Renal cortical epithelial cell (primary cell): ENCODE data around the gene B4GALT7. TPM values are rescaled to one million over a fixed set of nuclear protein-coding genes. Genes with fewer than 3 reads are reported as not detected.

Experiments used
- DNase-seq: peaks from one replicate; pipeline ENCODE4 v3.0.0-alpha.2; 2011; ENCODE audit warnings: low read depth
- total RNA-seq: library from RNA; depleted of rRNA; stranded (reverse); fragments of >200 nt; gene quantifications from 2 replicates; pipeline ENCODE4 v1.2.3, GENCODE V29; 2014

Gene B4GALT7
- total RNA-seq, 1 donor from 2014 or later = 36.2 TPM

DNA sequence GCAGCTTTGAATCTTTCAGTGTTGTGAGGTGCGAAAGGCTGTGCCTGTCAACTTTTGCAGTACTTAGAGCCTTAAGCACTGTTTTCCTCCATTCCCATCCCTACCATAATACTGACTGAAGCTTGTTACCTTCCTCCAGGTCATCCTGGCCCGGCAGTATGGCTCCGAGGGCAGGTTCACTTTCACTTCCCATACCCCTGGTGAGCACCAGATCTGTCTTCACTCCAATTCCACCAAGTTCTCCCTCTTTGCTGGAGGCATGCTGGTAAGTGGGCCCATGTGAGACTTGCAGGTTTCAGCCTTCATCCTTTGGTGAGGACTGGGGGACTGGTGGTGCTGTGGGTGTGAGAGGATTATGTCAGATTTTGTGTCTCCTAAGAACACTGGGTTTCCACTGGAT lies 6.4 kb upstream of the B4GALT7 start:
- DNase-seq = no peak

DNA sequence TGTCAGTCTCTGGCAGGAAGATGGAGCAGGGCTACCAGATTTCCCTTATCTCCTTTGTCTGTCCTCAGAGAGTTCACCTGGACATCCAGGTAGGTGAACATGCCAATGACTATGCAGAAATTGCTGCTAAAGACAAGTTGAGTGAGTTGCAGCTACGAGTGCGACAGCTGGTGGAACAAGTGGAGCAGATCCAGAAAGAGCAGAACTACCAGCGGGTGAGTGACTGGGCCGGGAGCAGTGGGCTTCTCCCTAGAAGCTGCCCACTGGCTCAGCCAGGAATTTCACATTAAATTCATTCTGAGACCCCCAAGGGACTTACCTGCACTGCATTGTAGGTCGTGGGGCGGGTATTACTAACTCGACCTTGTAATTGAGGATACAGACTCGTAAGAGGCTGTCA lies 5.9 kb upstream of the B4GALT7 start:
- no peak for DNase-seq

DNA sequence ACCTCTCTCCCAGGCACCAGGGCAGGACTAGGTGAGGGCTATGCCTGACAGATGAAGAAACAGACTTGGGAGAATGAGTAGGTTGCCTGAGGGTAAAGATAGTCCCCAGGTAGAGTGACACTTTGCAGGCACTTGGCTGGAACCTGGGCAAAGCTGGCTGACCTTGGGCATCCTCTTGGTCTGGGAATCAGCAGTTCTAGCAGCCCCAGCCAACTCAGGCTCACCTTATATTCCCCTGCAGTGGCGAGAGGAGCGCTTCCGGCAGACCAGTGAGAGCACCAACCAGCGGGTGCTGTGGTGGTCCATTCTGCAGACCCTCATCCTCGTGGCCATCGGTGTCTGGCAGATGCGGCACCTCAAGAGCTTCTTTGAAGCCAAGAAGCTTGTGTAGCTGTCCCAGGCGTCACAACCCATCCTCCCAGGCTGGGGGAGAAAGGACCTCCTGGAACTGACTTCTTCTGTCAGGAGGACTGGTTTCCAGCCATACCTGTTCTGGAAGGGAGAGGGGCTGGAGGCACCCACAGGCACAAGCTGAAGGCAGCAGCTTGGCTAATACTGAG lies 4.8 kb upstream of the B4GALT7 start:
- no peak for DNase-seq

DNA sequence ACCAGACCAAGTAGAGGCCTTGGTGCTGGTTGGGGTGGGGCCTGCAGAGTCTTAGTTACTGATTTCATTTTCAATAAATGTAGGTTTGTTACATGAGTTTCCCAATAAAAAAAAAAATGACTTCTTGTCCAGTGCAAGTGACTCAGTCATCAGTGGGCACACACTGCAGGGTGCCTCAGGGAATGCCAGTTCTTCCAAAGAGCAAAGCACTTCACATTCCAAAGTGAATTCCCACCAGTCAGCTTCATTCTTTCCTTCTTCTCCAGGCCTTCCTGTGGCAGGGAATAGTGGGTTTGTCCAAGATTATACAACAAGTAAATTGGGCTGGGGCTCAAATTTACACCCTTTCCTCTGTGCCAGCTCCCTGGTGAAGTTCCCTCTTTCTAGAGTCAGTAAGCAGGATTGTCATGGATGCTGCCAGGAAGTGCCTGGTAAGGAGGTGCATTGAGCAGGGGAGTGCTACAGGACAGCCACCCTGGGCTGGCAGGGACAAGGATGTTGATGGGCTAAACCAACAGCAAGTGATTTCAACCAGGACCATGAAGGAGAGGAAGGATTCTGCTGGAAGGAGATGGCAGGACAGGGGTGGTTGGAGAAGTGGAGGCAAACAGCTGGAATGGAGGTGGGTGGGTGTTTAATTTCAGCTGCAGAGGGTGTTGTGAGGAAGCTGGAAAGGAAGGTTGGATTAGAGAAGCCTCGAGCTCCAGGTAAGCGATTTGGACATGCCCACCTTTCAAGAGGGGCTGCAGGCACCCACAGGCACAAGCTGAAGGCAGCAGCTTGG lies 3.7 kb upstream of the B4GALT7 start:
- DNase-seq = peak; percentile 3

DNA sequence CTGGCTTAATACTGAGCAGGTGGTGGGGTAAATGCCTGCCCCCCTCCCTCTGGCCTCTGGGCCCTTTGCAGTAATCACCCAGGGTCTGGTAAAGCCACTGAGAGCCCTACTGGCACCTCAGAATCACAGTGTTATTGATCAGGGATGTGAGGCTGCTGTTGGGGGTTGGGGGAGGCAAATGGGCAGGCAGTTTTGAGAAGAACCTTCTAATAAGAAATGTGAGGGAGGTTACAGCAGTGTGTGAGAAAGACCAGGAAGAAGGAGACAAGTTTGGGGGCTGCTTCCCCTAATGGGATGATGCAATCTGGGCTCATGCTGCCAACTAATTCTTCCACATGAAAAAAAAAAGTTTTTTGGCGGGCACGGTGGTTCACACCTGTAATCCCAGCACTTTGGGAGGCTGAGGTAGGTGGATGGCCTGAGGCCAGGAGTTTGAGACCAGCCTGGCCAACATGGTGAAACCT lies 3.1 kb upstream of the B4GALT7 start:
- no peak for DNase-seq

DNA sequence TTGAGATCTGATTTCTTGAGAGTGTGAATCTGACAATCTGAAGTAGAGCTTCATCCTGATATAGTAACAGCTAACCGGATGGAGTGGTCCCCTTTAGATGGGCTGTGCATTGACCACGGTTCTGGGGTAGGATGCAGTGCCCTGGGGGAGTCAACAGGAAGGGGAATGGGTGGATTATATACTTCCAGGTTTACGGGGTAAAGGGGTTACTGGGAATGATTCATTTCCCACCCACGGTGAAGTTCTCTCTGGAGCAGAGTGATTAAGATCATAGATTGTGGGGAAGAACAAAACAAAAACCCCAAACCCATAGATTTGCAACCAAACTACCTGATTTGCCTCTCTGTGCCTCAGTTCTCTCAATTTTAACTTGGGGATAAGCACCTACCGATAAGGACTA lies 1.5 kb upstream of the B4GALT7 start:
- DNase-seq = no peak

DNA sequence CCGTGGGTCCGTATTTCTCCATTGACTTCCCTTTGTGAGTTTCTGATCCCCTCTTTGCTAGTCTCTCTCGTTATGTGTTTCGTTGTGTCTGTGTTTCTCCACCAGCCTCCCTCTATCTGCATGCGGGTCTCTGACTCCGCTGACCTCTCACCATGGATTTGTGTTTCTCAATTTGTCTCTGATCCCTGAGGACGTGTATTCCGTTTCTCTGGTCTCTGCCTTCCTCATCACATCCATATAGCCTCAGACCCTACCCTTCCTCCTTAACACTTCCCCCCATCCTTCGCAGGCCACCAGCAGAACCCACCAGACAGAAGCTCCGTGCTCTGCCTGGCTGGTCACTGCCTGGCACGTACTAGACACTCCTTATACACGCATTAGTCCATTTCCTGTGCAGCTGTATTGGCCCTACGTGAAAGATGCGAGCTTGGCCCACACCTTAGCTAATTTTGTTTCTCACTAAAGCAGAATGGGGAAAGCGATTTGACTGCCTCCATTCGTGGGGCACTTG lies 631 bp downstream of the B4GALT7 start:
- peak; percentile 9 for DNase-seq

DNA sequence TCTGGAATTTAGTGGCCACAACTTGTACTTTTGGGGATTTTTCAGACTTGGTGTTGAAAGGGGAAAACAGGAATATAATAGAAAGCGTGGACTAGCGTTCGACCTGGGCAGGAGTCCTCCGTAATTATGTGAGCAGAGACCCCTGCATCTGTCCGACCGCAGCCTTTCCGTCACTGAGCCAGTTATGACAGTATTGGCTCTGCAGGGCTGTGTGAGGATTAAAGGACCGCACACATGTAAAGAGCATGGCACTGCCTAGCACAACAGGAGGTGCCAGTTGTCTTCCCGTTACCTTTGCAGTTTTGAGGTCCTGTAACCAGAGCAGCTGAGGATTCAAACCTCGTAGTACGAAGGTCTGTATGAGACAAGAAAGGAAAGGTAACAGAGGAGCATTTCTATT lies 1.2 kb downstream of the B4GALT7 start:
- no peak for DNase-seq

DNA sequence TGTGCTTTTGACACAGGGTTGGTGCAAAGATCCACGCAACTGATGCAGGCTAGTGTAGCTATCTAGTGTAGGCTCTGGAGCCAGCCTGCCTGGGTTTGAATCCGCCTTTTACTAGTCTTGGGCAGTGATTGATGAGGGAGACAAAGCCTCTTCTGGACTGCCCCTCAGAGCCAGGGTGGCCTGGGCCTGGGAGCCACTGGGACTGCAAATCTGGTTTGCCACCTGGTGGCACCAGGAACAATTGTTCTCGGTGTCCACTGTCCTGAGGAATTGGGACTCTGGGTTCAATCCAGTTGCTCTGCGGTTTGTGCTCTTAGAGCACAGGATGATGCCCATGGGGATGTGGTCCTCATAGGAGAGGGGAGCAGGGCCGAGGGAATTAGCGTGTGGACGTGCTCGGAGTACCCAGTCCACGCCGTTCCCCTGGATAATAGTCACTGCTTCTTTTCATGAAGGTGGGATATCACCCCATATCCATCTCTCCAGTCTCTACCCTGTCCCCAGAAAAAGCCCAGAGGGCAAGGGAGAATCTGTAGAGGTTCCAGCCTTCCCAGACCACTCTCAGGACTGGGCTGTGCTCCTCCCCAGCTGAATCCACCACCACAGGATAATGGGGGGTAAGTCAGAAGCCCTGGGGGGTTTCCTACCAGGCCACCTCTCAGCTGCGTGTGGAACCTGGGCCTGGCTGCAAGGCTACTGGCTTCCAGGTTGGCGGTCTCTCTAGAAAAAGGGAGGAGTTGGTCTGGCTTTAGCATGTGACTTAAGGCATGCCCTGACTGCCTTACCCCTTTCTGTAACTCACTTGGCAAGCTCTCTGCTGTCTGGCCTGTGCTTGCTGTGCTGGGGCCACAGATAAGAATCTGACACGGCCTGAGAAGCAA lies 1.9 kb downstream of the B4GALT7 start:
- no peak for DNase-seq

DNA sequence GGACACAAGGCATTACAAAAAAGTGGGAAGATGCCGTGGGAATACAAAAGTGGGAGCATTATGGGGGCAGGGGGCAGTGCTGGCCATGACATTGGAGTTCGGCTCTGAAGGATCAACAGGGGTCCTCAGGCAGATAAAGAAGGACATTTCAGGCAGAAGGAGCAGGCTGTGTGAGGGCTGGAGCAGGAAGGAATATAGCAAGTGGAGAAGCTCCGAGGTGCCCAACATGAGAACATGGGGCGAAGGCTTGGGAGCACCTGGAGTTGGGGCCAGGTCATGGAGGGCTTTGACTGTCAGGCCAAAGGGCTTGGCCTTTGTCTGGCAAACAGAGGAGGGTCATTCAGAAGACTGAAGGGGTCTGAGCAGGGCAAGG lies 2.5 kb downstream of the B4GALT7 start:
- no peak for DNase-seq

DNA sequence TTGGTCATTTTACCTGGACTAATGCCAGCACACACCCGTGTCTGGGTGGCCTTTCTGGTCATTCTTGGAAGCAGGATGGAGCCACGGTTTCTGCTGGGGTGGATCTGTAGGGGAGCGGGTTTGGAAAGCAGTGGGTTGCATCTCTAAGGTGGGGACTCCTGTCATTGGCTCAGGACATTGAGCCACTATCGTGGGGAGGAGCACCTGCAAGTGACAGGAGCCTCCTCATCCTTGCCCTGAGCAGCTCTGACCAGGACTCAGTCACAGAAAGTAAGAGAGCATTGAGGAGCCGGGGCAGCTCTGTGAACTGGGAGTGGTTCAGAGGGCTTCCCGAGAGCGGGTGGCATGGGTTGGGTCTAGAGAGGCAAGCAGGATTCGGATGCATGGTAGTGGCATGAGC lies 3.7 kb downstream of the B4GALT7 start:
- no peak for DNase-seq

DNA sequence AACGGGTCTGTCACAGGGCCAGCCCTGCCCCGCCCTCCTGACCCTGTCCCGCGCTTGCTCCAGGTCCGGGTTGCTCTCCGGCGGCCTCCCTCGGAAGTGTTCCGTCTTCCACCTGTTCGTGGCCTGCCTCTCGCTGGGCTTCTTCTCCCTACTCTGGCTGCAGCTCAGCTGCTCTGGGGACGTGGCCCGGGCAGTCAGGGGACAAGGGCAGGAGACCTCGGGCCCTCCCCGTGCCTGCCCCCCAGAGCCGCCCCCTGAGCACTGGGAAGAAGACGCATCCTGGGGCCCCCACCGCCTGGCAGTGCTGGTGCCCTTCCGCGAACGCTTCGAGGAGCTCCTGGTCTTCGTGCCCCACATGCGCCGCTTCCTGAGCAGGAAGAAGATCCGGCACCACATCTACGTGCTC lies 4.2 kb downstream of the B4GALT7 start:
- no peak for DNase-seq

DNA sequence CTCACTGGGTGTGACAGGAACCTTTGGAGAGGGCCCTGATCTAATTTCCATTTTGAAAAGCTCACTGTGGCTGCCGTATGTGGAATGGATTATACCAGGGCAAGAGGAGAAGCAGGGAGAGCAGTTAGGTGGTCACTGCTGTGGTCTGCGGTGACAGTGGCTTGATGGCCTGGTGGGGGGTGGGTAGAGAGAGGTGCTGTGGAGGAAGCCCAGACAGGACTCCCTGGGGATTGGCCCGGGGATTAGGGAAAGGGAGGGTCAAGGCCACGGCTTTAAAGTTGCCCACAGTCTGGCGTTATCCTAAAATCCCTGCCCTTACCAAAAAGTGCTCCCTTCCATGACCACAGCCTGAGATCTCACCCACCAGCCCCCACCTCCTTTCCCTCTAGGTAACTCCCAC lies 4.7 kb downstream of the B4GALT7 start:
- DNase-seq = no peak

DNA sequence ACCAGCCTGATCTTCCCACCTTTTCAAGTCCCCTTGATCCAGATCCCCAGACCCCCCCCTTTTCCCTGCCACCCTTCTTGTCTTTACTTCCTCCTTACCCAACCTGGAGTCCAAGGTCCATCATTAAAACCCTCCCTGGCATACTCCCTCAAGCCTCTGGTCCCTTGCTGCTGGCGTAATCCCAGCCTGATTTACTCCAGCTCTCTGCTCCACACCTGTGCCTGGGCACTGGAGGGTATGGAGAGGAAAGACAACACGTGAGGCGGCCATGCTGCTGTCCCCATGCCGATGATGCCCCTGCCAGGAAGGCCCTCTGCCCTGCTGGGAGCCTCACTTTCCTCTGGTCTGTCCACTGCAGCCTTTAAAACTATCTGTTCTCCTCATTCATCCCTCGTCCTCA lies 5.1 kb downstream of the B4GALT7 start:
- no peak for DNase-seq

DNA sequence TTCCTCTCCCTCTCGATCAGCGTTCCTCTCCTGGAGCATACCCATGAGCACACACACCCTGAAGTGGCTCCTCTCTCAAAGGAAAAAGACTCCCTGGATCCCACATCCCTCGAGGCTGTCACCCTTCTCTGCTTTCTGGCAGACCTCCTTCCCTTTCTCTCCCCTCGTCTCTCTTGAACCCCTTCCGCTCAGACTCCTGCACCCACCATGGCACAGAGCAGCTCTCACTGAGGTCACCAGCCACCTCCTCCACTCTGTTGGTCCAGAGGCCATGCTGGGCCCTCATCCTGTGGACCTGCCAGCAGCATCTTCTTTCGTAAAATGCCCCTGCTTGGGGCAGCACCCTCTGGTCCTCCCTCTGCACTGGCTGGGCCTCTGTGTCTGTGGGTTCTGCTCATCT lies 5.7 kb downstream of the B4GALT7 start:
- DNase-seq = no peak

DNA sequence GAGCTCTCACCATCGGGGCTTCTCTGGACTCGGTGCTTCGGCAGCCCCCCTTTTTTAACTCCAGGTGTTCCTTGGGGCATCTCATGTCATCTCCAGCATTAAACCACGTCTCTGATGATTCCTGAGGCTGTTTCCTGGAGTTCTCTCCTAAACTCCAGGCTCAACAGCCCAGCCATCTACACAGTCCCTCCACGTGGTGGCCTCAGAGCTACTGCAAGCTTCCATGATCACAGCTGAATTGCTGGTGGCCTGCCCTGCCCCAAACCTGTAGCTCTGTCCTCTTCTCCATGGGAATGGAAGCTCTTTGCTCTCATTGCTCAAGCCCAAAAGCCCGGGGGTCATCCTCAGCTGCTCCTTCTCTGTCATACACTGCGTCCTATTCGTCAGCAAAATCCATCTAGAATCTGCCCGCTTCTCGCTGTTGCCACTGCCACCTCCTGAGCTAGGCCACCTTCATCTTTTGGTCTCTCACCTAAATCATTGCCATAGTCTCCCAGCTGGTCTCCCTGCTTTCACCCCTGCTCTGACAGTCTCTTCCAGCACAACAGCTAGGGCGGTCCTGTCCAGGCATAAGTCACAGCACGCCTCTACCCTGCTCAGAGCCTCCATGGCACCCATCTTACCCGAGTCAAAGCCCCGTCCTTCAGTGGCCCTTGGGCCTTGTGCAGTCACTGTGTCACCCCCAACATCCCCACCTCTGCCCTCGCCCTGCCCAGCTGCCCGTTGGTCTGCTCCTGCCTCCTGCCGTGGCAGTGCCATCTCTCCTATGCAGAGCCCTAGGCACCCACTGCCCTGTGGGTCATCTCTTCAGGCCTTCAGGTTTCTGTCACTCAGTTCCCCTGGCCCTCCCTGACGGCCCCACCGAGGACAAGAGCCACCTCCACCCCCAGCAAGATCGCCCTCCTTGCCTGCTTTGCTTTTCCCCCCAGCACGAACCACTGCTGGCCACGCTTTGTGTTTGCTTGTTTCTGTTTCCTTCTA lies 6.4 kb downstream of the B4GALT7 start:
- no peak for DNase-seq

DNA sequence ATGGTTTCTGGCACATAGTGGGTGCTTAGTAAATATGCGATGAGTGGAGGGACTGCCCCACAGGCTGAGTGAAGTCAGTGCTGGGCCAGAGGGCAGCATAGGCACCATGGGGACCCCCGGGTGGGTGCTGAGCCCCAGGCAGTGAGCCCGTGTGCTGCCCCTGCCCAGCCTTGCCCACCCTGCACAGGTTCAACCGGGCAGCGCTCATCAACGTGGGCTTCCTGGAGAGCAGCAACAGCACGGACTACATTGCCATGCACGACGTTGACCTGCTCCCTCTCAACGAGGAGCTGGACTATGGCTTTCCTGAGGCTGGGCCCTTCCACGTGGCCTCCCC lies 7.2 kb downstream of the B4GALT7 start:
- no peak for DNase-seq

DNA sequence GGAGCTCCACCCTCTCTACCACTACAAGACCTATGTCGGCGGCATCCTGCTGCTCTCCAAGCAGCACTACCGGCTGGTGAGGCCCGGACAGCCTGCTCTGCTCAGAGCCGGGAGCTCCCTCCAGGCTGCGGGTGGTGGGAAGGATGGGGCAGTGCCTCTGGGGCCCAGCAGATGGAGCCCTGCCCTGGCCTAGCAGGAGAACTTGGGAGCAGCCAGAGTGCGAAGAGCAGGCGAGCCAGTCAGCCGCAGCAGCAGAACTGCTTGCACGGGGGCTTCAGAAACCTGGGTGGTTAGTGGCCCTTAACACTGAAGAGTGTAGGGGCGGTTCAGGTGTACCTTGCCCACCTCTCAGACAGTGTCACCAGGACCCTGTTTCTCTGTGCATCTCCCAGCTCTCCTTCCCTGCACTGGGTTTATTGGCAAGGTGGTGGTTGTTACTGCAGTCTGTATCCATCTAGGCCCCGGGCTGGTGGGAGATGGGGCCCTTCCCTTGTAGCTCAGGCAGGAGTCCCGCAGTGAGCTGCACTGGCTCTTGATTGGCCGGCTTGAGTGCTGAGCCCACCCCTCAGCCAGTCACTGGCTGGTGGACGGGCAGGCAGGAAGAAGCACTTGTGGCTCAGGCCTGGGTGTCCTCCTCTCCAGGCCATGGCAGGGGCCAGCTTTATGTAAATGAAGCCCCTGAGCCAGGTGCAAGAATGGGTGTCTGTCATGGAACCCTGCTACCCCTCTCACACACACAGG lies 7.7 kb downstream of the B4GALT7 start:
- peak; percentile 54 for DNase-seq

DNA sequence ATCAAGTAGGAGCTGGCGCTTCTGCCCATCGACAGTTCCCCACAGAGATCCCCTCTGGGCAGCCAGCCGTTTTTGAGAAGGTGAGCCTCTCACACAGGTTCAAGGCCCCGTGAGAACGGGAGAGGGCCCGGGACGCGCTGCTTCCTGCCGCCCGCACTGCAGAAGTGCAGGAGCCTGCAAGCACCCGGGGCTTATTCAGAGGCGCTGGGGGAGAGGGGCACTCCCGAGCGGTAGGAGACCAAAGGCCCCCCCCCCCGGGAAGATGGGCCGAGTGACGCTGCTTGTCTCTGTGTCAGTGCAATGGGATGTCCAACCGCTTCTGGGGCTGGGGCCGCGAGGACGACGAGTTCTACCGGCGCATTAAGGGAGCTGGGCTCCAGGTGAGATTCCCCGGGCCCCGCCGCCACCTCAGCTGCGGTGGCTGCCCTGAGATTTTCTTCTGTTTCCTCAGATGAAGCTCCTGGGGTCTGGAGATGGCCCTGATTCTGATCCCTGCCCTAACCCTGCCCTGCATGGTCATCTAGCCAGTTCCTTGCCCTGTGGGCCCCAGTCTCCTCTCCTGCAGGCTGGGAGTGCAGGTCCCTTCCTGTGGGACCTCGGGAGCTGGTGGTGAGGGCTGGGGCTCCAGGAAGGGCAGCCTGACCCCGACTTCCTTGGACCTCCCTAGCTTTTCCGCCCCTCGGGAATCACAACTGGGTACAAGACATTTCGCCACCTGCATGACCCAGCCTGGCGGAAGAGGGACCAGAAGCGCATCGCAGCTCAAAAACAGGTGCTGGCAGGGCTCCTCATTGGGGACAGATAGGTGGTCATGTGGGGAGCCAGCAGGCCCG lies 8.5 kb downstream of the B4GALT7 start:
- DNase-seq = no peak
